ENCODE results near the gene SAMD10. TPM values are rescaled to one million over a fixed set of nuclear protein-coding genes. Genes with fewer than 3 reads are reported as not detected.

The SAMD10 gene
- total and polyA plus RNA-seq, 12 donors, result 1.1 to 8.8 (median 4.4) TPM

DNA sequence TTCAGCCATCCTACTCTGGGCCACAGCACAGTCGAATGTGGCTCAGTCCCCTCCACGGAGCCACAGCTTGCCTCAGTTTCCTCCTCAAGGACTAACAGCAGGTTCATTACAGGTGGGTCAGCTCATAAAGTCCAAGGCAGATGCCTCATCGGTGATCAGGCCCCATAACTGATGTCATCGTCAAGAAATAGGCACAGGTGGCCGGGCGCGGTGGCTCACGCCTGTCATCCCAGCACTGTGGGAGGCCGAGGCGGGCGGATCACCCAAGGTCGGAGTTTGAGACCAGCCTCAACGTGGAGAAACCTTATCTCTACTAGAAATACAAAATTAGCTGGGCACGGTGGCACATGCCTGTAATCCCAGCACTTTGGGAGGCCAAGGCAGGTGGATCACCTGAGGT is 26.7 kb downstream of the SAMD10 start:
- Histone ChIP-seq H3K36me3 (replicated peaks in 1 of 2) (no peaks in the 10 kb centered on the region), H3K4me3 (no peak overlapping the region), H3K9me3 (replicated peaks in 1 of 3) (no peaks in the 10 kb centered on the region), H3K27ac (peak overlapping the region in 2 of 5 donors; percentile 97 to 98), H3K4me1 (replicated peaks in 1 of 2) (peaks cover 43 to 74% of the 10 kb centered on the region in 2 donors), H3K27me3 (no peaks in the 10 kb centered on the region)
- intact Hi-C loops (cut with DNase I), result no loop called here
- no peak for TF ChIP-seq POLR2A (IDR thresholded peaks at IDR 0.05)
- TF ChIP-seq, protein P1, sequence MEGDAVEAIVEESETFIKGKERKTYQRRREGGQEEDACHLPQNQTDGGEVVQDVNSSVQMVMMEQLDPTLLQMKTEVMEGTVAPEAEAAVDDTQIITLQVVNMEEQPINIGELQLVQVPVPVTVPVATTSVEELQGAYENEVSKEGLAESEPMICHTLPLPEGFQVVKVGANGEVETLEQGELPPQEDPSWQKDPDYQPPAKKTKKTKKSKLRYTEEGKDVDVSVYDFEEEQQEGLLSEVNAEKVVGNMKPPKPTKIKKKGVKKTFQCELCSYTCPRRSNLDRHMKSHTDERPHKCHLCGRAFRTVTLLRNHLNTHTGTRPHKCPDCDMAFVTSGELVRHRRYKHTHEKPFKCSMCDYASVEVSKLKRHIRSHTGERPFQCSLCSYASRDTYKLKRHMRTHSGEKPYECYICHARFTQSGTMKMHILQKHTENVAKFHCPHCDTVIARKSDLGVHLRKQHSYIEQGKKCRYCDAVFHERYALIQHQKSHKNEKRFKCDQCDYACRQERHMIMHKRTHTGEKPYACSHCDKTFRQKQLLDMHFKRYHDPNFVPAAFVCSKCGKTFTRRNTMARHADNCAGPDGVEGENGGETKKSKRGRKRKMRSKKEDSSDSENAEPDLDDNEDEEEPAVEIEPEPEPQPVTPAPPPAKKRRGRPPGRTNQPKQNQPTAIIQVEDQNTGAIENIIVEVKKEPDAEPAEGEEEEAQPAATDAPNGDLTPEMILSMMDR (IDR thresholded peaks at IDR 0.05), result no peak
- 69 to 80% (median 74%) methylated on average over 11 to 14 of the region's 14 CpGs for WGBS, 4 donors
- DNase-seq, result no peak

DNA sequence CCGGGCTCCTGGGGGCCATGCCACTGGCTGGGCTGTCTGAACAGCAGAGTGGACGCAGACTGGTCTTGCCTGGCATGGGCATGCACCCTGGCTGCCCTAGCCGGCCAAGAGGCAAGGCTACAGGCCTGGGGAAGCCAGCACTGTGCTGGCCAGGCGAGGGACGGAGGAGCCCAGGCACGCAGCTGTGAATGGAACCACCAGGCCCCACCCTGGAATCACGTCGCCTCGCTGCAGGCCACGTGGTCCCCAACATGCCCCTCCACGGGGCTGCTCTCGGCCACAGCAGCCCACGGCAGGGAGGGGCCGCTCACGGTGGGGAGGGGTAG is 27.3 kb downstream of the SAMD10 start:
- intact Hi-C loops (cut with DNase I), result no loop called here
- TF ChIP-seq, protein P1 (IDR thresholded peaks at IDR 0.05), result no peak
- TF ChIP-seq POLR2A (IDR thresholded peaks at IDR 0.05), result no peak
- H3K9me3 ChIP-seq (replicated peaks in 1 of 3), result no peaks in the 10 kb centered on the region
- H3K36me3 ChIP-seq (replicated peaks in 1 of 2), result no peaks in the 10 kb centered on the region
- peak overlapping the region in 3 of 5 donors; percentile 89 to 98 (median 97) for H3K27ac ChIP-seq
- DNase-seq, result no peak
- WGBS, 4 donors, result 66 to 80% (median 74%) methylated on average over 2 to 15 of the region's 15 CpGs
- peaks cover 48 to 77% of the 10 kb centered on the region in 2 donors for H3K4me1 ChIP-seq (replicated peaks in 1 of 2)
- H3K27me3 ChIP-seq, result no peaks in the 10 kb centered on the region
- H3K4me3 ChIP-seq, result no peak overlapping the region

DNA sequence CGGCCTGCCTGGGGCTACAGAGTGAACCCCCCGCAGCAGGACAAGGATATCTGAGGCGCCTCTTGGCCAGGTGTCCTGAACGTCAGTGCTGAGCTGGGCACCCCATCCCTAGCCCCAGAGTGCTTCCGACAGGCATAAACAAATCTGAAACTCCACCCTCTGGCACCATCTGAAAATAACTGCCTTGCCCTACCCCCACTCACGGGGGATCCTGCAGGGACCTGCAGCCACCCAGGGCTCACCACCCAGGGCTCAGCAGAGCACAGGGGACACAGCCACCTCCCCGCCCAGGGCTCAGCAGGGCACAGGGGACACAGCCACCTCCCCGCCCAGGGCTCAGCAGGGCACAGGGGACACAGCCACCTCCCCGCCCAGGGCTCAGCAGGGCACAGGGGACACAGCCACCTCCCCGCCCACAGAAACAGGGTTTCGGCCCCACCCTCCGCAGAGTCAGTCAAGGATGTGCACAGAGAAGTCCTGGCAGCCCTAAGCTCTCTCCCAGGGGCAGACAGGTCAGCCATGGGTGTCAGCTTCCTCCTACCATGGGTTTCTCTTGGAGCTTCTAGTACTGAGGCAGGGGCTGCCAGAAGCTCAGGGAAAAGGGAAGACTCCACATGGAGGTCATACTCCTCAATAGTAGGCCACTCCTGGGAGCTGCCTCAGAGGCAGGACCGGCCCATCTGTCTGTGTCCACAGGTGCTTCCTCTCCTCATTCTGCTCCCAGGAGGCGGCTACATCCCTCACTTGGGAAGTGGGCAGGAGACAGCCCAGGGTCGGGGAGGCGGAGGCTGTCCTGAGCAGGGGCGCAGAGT is 27.8 kb downstream of the SAMD10 start:
- WGBS, 4 donors, result 39 to 71% (median 48%) methylated on average over 7 to 17 of the region's 17 CpGs

DNA sequence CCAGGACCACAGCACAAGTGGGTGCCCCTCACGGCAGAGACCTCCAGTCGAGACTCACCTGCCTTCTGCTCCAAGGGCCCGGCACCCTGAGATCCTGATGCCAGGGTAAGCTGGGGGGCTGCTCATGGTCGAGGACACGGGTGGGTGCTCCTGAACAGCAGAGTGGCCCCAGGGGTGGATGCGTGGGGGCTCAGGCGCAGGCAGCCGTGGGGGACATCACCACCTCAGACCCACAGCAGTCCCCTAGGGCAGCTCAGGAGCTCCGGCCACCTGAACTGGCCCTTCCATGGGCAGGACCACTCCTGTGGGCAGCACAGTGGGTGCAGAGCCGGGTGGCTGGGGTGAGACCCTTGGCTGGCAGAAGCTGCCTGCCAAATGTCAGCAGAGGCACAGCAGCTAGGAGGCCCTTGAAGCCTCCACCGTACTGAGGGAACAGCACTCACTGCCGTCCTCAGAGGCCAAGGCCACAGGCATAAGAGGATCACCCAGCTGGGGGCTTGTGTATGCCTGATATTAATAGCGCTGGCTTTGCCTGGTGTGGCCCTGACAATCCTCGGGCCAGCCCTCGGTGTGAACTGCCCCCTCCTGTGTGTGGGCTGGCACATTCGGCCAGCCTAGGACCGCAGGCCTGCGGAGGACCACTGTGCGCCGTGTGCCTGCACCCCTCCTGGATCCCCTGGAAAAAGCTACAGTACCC is 28.6 kb downstream of the SAMD10 start:
- Histone ChIP-seq H3K36me3 (replicated peaks in 1 of 2) (peaks cover 0 to 5% of the 10 kb centered on the region in 2 donors), H3K27ac (peak overlapping the region; percentile 25 to 98 (median 89)), H3K9me3 (replicated peaks in 1 of 3) (no peaks in the 10 kb centered on the region), H3K27me3 (no peaks in the 10 kb centered on the region), H3K4me3 (no peak overlapping the region), H3K4me1 (replicated peaks in 1 of 2) (peaks cover 55 to 77% of the 10 kb centered on the region in 2 donors)
- TF ChIP-seq, protein P1 (IDR thresholded peaks at IDR 0.05), result no peak
- no peak for TF ChIP-seq POLR2A (IDR thresholded peaks at IDR 0.05)
- intact Hi-C loops (cut with DNase I), result no loop called here
- DNase-seq, result peak in 5 of 7 donors; percentile 42 to 71 (median 64)
- 50 to 82% (median 56%) methylated on average over 10 to 20 of the region's 20 CpGs; no CpG with 5 or more reads in 1 of the 4 donors for WGBS, 4 donors

More for the DNA sequence above, 27.8 kb downstream of the SAMD10 start:
- Histone ChIP-seq H3K4me3 (no peak overlapping the region), H3K36me3 (replicated peaks in 1 of 2) (no peaks in the 10 kb centered on the region), H3K27ac (peak overlapping the region; percentile 25 to 98 (median 89)), H3K9me3 (replicated peaks in 1 of 3) (no peaks in the 10 kb centered on the region), H3K4me1 (replicated peaks in 1 of 2) (peaks cover 54 to 77% of the 10 kb centered on the region in 2 donors), H3K27me3 (no peaks in the 10 kb centered on the region)
- no peak for TF ChIP-seq POLR2A (IDR thresholded peaks at IDR 0.05)
- TF ChIP-seq, protein P1 (IDR thresholded peaks at IDR 0.05), result no peak
- DNase-seq, result peak in 5 of 7 donors; percentile 49 to 70 (median 54)
- intact Hi-C loops (cut with DNase I), result no loop called here

All from adrenal gland (tissue), 12 donors.